ENCODE results near the gene HERC3. TPM values are rescaled to one million over a fixed set of nuclear protein-coding genes. Genes with fewer than 3 reads are reported as not detected.
A peak's percentile ranks its signal among the peaks of the same experiment; 100 is the strongest.

HERC3 gene
- total and polyA plus RNA-seq, 2 of the 13 experiments (the other 11 are each of a cell fraction or from before 2014, with no cell fraction given) = 3.8 to 6.2 TPM

GRCh38 chr4:88592600-88593448 lies 544 bp downstream of the HERC3 start (continued):
- TF ChIP-seq ZNF687 (CRISPR knock-in tag; IDR thresholded peaks at IDR 0.05) (peak; percentile 72), UBTF (CRISPR knock-in tag; IDR thresholded peaks at IDR 0.05) (peak; percentile 22; the same call in 1 of the 2 replicates), ZBTB42 (CRISPR knock-in tag; IDR thresholded peaks at IDR 0.05) (no peak), ZNF572 (CRISPR knock-in tag; IDR thresholded peaks at IDR 0.05) (0 out of 2 replicates have a peak, but pooled peaks have one; percentile 24), ZNF552 (CRISPR knock-in tag; IDR thresholded peaks at IDR 0.05; ENCODE audit: borderline replicate concordance) (no peak), KMT2A (CRISPR knock-in tag; IDR thresholded peaks at IDR 0.05) (peak; percentile 47; the same call in 1 of the 2 replicates), ZFX (CRISPR knock-in tag; IDR thresholded peaks at IDR 0.05; ENCODE audit: low read depth) (0 out of 2 replicates have a peak, but pooled peaks have one; percentile 1), KDM3A (CRISPR knock-in tag; IDR thresholded peaks at IDR 0.05; ENCODE audit: low read depth) (no peak), RNF2 (conservative IDR thresholded peaks at IDR 0.05; ENCODE audit: low read depth) (peak; percentile 36), FOXA1 (IDR thresholded peaks at IDR 0.05) (no peak), FOXA1 (CRISPR knock-in tag; IDR thresholded peaks at IDR 0.05) (peak; percentile 23; the same call in 1 of the 2 replicates), HMGXB4 (CRISPR knock-in tag; IDR thresholded peaks at IDR 0.05; ENCODE audit: borderline replicate concordance in 1 of 2, low read depth in 1 of 2) (peak in 1 of 2 experiments; percentile 41; a peak in 1 of 4 replicates)
- TF ChIP-seq, protein P1, sequence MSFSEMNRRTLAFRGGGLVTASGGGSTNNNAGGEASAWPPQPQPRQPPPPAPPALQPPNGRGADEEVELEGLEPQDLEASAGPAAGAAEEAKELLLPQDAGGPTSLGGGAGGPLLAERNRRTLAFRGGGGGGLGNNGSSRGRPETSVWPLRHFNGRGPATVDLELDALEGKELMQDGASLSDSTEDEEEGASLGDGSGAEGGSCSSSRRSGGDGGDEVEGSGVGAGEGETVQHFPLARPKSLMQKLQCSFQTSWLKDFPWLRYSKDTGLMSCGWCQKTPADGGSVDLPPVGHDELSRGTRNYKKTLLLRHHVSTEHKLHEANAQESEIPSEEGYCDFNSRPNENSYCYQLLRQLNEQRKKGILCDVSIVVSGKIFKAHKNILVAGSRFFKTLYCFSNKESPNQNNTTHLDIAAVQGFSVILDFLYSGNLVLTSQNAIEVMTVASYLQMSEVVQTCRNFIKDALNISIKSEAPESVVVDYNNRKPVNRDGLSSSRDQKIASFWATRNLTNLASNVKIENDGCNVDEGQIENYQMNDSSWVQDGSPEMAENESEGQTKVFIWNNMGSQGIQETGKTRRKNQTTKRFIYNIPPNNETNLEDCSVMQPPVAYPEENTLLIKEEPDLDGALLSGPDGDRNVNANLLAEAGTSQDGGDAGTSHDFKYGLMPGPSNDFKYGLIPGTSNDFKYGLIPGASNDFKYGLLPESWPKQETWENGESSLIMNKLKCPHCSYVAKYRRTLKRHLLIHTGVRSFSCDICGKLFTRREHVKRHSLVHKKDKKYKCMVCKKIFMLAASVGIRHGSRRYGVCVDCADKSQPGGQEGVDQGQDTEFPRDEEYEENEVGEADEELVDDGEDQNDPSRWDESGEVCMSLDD (CRISPR knock-in tag; IDR thresholded peaks at IDR 0.05; ENCODE audit: borderline replicate concordance) = no peak
